Endothelial cell of umbilical vein (primary cell): ENCODE measurements around the gene BEST2. TPM values are rescaled to one million over a fixed set of nuclear protein-coding genes. Genes with fewer than 3 reads are reported as not detected.

ENCODE experiments used
- BruUV-seq: library from RNA; stranded (reverse); fragments of 400-500 nt; replicated peaks from 2 replicates; lab custom pipeline; 2021; lab: Mats Ljungman, UMichigan
- CTCF ChIA-PET: fragments of 300-600, 350-600 bp; sonication (Branson Sonifier 250); formaldehyde crosslinking; loops from one replicate; lab custom pipeline; 2021; ENCODE audit warnings: antibody characterized with exemption, inconsistent platforms; lab: Charles Lee
- POLR2A ChIA-PET: fragments of 300-600, 350-600 bp; sonication (Branson Sonifier 250); formaldehyde crosslinking; loops from one replicate; lab custom pipeline; 2021; ENCODE audit warnings: antibody characterized with exemption, inconsistent platforms; lab: Charles Lee
- DNase-seq: peaks from one replicate; pipeline ENCODE4 v3.0.0-alpha.2; 2011; ENCODE audit warnings: low read depth, low spot score
- FAIRE-seq: peaks from 2 replicates; lab custom pipeline; 2011; peaks lifted over from hg19 to GRCh38; lab: Jason Lieb, UNC
- H2AFZ ChIP-seq: 2 replicates; pipeline ENCODE4 v1.6.0; 2012; ENCODE audit warnings: low read depth, low read length, control low read depth, inconsistent platforms
- H3K27ac ChIP-seq: 2 replicates; pipeline ENCODE4 v1.5.1; 2011; ENCODE audit warnings: low read depth, mild to moderate bottlenecking, control low read depth, low read length, moderate library complexity; ENCODE audit not compliant: insufficient read depth
- H3K27me3 ChIP-seq, 2 experiments: 2 replicates each; pipeline versions ENCODE4 v1.6.0 to v1.6.1; 2011; ENCODE audit warnings: low read length in 2 of 2, mixed read lengths in 1 of 2; ENCODE audit not compliant: control insufficient read depth in 2 of 2, insufficient read depth in 2 of 2
- H3K36me3 ChIP-seq, 2 experiments: 2 replicates in 1 of 2; 3 replicates in 1 of 2; pipeline ENCODE4 v1.5.1; 2011; ENCODE audit warnings: low read length in 2 of 2, mild to moderate bottlenecking in 1 of 2, moderate library complexity in 1 of 2; ENCODE audit not compliant: control insufficient read depth in 2 of 2, insufficient read depth in 2 of 2; ENCODE audit errors: extremely low read depth in 1 of 2
- H3K4me1 ChIP-seq: 3 replicates; pipeline ENCODE4 v1.5.1; 2011; ENCODE audit warnings: mild to moderate bottlenecking, low read length; ENCODE audit not compliant: control insufficient read depth, insufficient read depth; ENCODE audit errors: extremely low read depth
- H3K4me2 ChIP-seq: 2 replicates; pipeline ENCODE4 v1.6.1; 2011; ENCODE audit warnings: low read length, control low read depth, mixed read lengths; ENCODE audit not compliant: insufficient read depth
- H3K4me3 ChIP-seq, 3 experiments: fragments of 200-600 bp in 1 of 3; sonication (generic), shearing (Covaris generic) in 1 of 3; replicated peaks in 1 of 3; 2 replicates each; pipeline ENCODE4 v1.5.1; 2011 to 2016; ENCODE audit warnings: control low read depth in 3 of 3, low read length in 3 of 3, mild to moderate bottlenecking in 2 of 3, inconsistent platforms in 1 of 3, low read depth in 1 of 3, moderate library complexity in 1 of 3; ENCODE audit not compliant: insufficient read depth in 1 of 3
- H3K79me2 ChIP-seq: 2 replicates; pipeline ENCODE4 v1.6.0; 2012; ENCODE audit warnings: low read length, inconsistent platforms; ENCODE audit not compliant: control insufficient read depth, insufficient read depth
- H3K9ac ChIP-seq: replicated peaks from 2 replicates; pipeline ENCODE3; 2011; ENCODE audit warnings: low read length, control low read depth; ENCODE audit not compliant: insufficient read depth; ENCODE audit errors: extremely low read depth
- H3K9me1 ChIP-seq: replicated peaks from 3 replicates; pipeline ENCODE4 v1.6.0; 2011; ENCODE audit warnings: mild to moderate bottlenecking, low read length; ENCODE audit not compliant: control insufficient read depth, insufficient read depth; ENCODE audit errors: extremely low read depth
- H3K9me3 ChIP-seq: replicated peaks from 2 replicates; pipeline ENCODE4 v1.5.1; 2012; ENCODE audit warnings: low read length, inconsistent platforms; ENCODE audit not compliant: control insufficient read depth, insufficient read depth
- H4K20me1 ChIP-seq: replicated peaks from 2 replicates; pipeline ENCODE3; 2011; ENCODE audit warnings: mild to moderate bottlenecking, low read length; ENCODE audit not compliant: control insufficient read depth, insufficient read depth; ENCODE audit errors: extremely low read depth
- CTCF ChIP-seq, 2 donors: IDR thresholded peaks; 1 replicate in 1 of 2; 2 replicates in 1 of 2; pipeline ENCODE4 v1.5.1; 2011; ENCODE audit warnings: low read length in 2 of 2, mild to moderate bottlenecking in 2 of 2, moderate library complexity in 2 of 2, control low read depth in 1 of 2, inconsistent platforms in 1 of 2, low read depth in 1 of 2; ENCODE audit not compliant: insufficient read depth in 1 of 2; ENCODE audit errors: extremely low read depth in 1 of 2
- EZH2 ChIP-seq: IDR thresholded peaks from 2 replicates; pipeline ENCODE4 v1.6.1; 2012; ENCODE audit warnings: borderline replicate concordance, low read depth, mild to moderate bottlenecking, moderate library complexity, low read length, inconsistent platforms; ENCODE audit not compliant: severe bottlenecking
- JUN ChIP-seq: IDR thresholded peaks from 2 replicates; pipeline ENCODE4 v1.6.1; 2011; ENCODE audit warnings: borderline replicate concordance, low read depth; ENCODE audit not compliant: insufficient read length, insufficient read depth
- MAX ChIP-seq: IDR thresholded peaks from 2 replicates; pipeline ENCODE4 v1.6.1; 2011; ENCODE audit not compliant: insufficient read depth, insufficient read length
- dilution Hi-C: fragments of 300-500 bp; cut with MboI; formaldehyde crosslinking; loops from one replicate; pipeline ENCODE4 v1.15.0; 2019; ENCODE audit warnings: low sequenced_read_pairs; ENCODE audit not compliant: extremely low pct_ligation_motif_present
- intact Hi-C: fragments of 100-400 bp; cut with micrococcal nuclease; formaldehyde crosslinking; loops from one replicate; pipeline ENCODE4 v1.10.0; 2022
- polyA plus RNA-seq, 4 experiments: library from polyadenylated mRNA; depleted of rRNA in 3 of 4; stranded (reverse) in 3 of 4; unstranded in 1 of 4; fragments of >200 nt; gene quantifications; 2 replicates each; pipeline versions ENCODE4 v1.2.1 to v1.2.3, GENCODE V29; 2011 to 2012; ENCODE audit warnings: missing spikeins in 1 of 4
- total RNA-seq: library from RNA; stranded (reverse); gene quantifications from 2 replicates; pipeline ENCODE4 v1.2.3, GENCODE V29; 2021

Gene BEST2
- total and polyA plus RNA-seq, 2 donors (not counting 3 experiments of a cell fraction or from before 2014, with no cell fraction given), result not detected

GRCh38 chr19:12779162-12779993 is 27.8 kb downstream of the BEST2 start:
- H3K27ac ChIP-seq, result peak overlapping the region; percentile 82
- H2AFZ ChIP-seq, result no peak overlapping the region
- POLR2A ChIA-PET, result interaction anchor here (0.9 to 5.2 kb wide), 2 partner anchors 13 to 18 kb away, joined by 4 to 94 read pairs; partner anchors contain the start of gene JUNB
- peaks cover 30% of the 10 kb centered on the region for H3K4me1 ChIP-seq
- dilution Hi-C loops (no loop called here), intact Hi-C loops (no loop called here)
- no peaks in the 10 kb centered on the region for H3K9me3 ChIP-seq
- no peak overlapping the region for H3K4me3 ChIP-seq
- H4K20me1 ChIP-seq, result no peaks in the 10 kb centered on the region
- no peak for TF ChIP-seq JUN
- peak in 1 of 2 donors; percentile 5 for TF ChIP-seq CTCF (IDR thresholded peaks at IDR 0.05; ENCODE audit: extremely low read depth in 1 of 2, insufficient read depth in 1 of 2, low read depth in 1 of 2, low read length in 2 of 2)
- no peak for TF ChIP-seq EZH2
- TF ChIP-seq MAX, result no peak
- DNase-seq (peak; percentile 67), FAIRE-seq (peak; percentile 82)
- peak overlapping the region; percentile 52 for H3K9ac ChIP-seq
- H3K4me2 ChIP-seq, result peak overlapping the region; percentile 57
- no peaks in the 10 kb centered on the region for H3K9me1 ChIP-seq
- no peaks in the 10 kb centered on the region for H3K27me3 ChIP-seq
- CTCF ChIA-PET, result interaction anchor here (4.9 to 10.3 kb wide), 3 partner anchors 8 to 18 kb away, joined by 48 to 387 read pairs (median 144); partner anchors contain the start of genes JUNB, PRDX2 and THSD8
- no peaks in the 10 kb centered on the region for H3K79me2 ChIP-seq
- H3K36me3 ChIP-seq, result no peaks in the 10 kb centered on the region
- BruUV-seq, result no TSS peak
